HCT116 (cell line): ENCODE results near the gene MYO7B.

Experiments used
- EZH2phosphoT487 ChIP-seq: fragments of 200-600 bp; IDR thresholded peaks from 2 replicates; pipeline ENCODE4 v1.6.1; 2018; ENCODE audit warnings: antibody characterized with exemption, borderline replicate concordance
- POLR2A ChIP-seq: IDR thresholded peaks from 2 replicates; pipeline ENCODE4 v1.7.0; 2011; ENCODE audit warnings: borderline replicate concordance; ENCODE audit not compliant: insufficient read depth, insufficient read length; ENCODE audit errors: extremely low read depth
- TF ChIP-seq, protein P1 (sequence below), 3 experiments: fragments of 200-600 bp in 1 of 3; sonication (generic) in 1 of 3; IDR thresholded peaks in 2 of 3; conservative IDR thresholded peaks in 1 of 3; 2 replicates each; pipeline ENCODE4 v1.5.1; 2012 to 2017; ENCODE audit warnings: low read depth in 2 of 3, low read length in 2 of 3, antibody characterized with exemption in 1 of 3, borderline replicate concordance in 1 of 3, control low read depth in 1 of 3, mild to moderate bottlenecking in 1 of 3, mixed read lengths in 1 of 3, mixed run types in 1 of 3, moderate library complexity in 1 of 3; ENCODE audit not compliant: insufficient read depth in 1 of 3
- TF ChIP-seq, protein P2 (sequence below): IDR thresholded peaks from 2 replicates; pipeline ENCODE4 v1.6.1; 2012

DNA sequence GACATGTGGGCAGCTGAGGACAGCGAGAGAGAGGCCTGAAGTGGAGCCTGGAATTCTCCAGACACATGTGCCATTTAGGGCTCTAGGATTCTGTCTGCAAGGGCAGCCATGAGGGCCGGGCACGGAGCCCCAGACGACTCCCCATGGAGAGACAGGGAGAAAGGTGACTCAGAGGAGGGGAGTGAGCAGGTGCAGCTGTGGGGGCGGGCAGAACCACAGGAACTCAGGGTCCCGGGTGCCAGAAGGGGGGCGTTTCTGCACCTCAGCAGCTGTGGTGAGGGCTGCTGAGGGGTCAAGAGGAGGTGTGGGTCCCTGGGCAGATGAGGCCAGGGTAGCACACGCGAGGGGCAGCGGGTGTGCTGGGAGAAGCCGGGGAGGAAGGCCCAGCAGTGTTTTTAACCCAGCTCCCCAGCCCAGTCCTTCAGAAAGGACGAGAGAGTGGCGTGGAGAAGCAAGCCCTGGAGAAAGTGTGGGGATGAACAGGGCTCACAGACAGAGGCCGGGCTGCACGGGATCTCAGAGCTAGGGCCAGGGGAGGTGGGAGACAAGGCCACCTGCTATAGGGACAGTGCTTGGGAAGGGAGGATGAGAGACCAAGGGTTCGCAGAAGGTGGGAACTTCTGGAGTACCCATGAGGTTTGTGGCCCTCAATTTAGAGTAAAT is 118.1 kb downstream of the MYO7B start:
- TF ChIP-seq POLR2A = no peak
- TF ChIP-seq EZH2phosphoT487 = no peak
- TF ChIP-seq, protein P1, sequence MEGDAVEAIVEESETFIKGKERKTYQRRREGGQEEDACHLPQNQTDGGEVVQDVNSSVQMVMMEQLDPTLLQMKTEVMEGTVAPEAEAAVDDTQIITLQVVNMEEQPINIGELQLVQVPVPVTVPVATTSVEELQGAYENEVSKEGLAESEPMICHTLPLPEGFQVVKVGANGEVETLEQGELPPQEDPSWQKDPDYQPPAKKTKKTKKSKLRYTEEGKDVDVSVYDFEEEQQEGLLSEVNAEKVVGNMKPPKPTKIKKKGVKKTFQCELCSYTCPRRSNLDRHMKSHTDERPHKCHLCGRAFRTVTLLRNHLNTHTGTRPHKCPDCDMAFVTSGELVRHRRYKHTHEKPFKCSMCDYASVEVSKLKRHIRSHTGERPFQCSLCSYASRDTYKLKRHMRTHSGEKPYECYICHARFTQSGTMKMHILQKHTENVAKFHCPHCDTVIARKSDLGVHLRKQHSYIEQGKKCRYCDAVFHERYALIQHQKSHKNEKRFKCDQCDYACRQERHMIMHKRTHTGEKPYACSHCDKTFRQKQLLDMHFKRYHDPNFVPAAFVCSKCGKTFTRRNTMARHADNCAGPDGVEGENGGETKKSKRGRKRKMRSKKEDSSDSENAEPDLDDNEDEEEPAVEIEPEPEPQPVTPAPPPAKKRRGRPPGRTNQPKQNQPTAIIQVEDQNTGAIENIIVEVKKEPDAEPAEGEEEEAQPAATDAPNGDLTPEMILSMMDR (IDR thresholded peaks at IDR 0.05 in 2 of 3, conservative IDR thresholded peaks at IDR 0.05 in 1 of 3; ENCODE audit: borderline replicate concordance in 1 of 3, insufficient read depth in 1 of 3, low read depth in 2 of 3, low read length in 2 of 3) = no peak
- TF ChIP-seq, protein P2, sequence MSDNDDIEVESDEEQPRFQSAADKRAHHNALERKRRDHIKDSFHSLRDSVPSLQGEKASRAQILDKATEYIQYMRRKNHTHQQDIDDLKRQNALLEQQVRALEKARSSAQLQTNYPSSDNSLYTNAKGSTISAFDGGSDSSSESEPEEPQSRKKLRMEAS = no peak
